Stimulated activated CD8-positive, alpha-beta memory T cell treated with anti-CD3 and anti-CD28 coated beads, Interleukin-4, amount 100 ng/mL, for 48 hours (primary cell): Measurements from ENCODE around the gene NR2F1-AS1.
"Not testable (repeated sequence)": the region's sequence is repeated elsewhere in the genome, so short reads cannot be mapped to it uniquely, and the experiment has no call there.

Experiments
- DNase-seq: peaks from one replicate; pipeline ENCODE4 v3.0.0-alpha.2; 2020

Gene NR2F1-AS1

DNA sequence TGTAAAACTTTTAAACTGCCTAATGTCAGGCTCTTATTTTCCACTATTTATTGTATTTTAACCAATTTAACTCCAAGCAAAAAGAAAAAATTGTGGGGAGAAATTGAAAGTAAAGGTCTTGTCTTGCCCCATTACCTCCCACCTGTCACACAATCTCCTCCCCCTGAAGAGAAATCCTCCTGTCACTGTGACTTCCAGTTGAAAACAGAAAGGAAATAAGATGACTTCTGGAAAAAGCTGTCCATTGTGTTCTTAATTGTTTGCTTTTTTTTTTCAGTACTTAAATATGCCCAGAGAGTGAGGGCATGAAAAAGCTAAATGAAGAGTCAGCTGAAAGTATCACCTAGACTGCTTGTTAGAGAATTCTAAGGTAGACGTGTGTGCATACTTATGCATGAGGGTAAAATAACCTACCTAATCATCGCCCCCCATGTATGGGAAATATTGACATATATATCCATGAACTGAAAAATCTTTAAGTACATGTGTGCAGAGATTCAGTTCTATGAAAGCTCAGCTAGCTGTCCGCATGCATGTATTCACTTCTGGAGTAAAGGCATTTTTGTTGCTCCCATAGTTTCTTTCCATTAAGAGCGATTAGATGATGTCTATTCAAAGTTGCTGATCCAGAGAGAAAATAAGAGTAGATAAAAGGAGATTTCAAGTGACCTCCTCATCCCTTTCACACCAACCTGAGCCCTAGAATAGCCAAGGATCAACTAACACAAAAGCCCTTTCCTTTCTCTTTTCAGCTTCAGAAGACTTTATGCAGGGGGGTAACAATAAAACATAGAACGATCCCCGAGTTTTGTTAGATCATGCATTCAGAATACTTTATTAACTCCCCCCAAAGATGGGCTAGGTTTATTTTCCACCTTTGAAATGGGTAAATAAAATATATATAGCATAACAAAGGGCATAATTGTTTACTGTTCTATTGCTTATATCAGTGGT, 5.3 kb downstream of the NR2F1-AS1 start:
- no peak for DNase-seq

DNA sequence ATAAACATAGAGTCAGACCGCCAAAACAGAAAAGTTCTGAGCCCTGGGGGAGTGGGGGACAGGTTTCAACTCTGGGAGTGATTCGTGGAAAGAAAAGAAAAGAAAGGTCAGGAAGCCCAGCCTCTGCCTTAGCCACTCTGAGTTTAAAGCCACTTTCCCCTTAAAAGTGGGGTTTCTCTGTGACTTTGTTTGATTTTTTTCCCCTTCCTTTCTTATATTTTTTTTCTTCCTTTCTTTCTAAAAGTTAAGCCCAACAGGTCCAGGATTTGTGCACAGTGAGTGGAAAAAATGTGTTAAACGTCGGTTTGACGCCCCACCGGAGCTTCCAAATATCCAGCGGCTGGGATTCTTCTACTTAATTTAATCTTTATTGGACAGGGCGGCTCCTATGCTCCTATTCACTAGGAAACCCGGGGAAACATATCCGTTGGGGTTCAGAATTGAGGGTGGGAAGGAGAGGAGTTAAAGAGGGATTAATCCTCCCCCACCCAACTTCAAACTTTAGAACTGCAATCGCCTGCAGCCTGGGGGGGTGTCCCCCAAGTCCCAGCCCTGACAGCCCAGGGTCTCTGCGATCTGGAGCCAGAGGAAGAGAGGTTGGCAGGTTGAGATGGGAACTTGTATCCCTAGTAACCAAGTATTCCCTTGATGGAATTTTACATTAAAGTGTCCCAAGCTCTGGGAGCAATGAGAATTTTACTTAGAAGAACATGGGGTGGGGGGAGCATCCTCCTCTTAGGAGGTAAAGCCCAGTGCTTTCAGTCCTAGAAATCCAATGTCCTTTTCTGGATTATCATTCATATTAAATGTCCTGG, 6.3 kb downstream of the NR2F1-AS1 start:
- no peak for DNase-seq

DNA sequence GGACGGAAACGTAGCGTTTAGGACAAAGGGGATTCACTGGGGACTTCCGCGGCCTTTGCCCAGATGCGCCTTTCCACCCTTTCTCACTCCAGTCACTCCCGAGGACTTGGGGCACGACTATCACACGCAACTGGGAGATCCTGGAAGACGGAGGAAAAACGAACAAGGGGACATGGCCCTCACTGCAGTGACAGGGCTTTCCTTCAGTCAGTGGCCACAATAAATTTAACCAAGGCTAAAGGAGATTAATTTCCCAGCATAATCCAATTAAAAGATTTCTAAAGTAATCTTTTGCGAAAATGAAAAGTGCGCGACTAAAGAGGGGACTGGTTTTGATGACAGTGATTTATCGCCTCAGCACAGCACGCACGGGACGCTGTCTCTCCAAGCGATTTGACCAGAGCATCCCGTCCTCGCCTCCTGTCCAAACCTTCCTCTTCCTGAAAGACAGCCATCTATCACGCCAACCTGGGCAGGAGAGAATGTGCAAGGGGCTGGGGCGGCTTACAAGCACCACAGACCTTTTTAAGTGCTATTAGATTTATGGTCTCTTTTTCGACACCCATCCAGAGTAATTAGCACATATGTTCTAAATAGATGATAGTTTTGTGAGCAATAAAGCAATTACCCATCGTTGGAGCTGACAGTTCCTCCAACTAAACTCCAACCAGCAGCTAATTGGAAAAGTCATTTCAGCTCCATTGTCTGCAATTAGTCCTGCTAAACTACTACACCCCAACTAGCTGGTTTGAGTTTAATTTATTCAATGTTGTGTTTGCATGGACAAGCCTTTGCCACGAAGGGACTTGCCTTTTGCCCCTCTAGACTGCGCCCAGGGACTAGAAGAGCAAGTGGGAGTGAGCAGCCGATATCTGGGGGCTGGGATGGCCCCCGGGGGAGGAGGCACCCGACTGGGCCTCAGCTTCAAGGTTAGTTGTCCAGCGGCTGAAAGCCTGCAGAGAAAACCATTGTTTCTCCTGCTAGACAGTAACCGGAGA, 7.4 kb downstream of the NR2F1-AS1 start:
- no peak for DNase-seq

DNA sequence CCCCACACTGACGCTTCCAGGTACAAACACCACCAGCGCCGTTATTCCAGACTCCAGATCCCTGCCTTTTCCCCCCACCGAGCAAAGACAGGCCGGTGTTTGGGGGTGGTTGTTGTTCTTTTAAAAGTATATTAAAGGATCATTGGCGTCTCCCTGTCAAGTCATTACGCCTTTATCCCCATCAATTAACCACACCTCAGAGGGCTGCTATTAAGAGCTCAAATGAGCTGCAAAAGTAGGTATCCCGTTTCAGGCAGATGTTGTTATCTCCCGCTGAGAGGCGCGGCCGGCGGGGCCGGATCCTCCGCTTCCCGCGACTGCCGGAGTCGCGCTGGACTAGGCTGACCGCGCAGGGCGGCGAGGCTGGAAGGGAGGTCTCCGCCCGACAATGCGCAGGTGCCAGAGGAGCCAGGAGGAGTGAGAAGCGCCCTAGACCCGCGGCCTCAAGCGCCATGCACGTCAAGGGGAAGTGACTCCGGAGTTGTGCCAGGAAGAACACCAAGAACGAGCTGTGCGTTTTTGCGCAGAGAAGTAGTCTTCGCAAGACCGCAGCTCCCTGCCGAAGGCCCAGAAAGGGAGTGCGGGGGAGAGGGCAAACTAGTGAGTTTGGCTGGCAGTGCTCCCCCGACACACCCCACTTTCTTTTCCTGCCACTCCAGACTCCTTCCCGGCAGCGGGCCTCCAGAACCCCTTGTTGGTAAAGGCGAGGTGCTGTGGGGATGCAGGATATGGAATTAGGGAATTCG, 8.2 kb downstream of the NR2F1-AS1 start:
- no peak for DNase-seq

DNA sequence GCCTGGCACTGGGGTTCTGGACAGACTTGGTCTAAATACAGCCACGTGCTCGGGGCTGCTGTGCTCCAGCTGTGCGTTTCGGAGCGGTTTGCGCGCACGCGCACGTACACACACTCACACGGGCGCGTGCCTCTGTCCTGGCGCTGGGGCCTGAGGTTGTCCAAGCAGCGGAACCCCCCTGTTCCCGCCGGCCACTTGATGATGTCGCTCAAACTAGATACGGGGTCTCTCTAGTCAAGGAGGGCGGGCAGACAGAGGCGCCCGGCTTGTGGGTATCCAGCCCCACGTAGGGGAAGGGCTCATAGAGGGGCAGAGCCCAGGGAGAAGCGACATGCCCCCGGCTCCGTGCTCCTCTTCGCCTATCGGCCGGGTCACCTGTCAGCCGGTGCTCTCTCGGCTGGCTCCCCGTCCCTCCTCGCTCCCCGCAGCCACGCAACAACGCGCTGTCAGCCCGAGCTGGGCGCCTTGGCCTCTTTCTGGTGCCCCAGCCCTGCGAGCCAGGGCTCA, 8.9 kb downstream of the NR2F1-AS1 start:
- no peak for DNase-seq

DNA sequence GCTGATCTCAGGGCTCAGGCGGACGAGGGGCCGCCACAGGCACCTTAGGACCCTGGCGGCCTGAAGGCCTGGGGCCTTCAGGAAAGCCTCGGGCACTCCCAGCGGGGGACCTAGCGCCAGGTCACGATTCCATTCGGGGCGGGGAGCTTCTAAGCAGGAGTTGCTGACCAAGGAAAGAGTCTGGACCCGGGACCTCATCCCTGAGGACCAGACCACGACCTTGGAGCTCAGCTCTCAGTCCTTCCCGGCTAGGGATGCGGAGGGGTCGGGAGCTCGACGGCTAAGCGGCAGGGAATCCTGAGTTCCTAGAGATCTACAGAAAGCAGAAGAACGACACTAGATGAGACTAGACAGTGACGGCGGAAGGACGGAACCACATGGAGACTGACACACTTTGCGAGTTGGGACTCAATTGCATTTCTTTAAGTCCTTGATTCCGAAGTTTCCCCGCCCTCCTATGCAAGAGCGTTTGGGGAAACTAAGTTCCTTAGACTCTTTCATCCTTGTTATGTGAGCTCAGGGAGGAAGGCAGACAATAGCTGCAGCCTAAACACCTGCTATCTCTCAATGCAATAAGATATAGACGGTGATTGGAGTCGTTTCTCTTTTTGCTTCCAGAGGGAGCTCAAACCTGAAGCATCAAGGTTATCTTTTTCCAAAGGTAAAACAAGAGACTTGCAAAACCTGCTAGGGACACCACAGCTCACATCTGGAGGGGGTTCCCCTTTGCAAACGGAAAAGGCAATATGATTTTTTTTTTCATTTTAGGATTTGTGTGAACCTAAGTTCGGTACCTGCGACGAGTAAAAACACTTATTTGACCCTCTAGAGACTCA, 9.7 kb downstream of the NR2F1-AS1 start:
- no peak for DNase-seq

DNA sequence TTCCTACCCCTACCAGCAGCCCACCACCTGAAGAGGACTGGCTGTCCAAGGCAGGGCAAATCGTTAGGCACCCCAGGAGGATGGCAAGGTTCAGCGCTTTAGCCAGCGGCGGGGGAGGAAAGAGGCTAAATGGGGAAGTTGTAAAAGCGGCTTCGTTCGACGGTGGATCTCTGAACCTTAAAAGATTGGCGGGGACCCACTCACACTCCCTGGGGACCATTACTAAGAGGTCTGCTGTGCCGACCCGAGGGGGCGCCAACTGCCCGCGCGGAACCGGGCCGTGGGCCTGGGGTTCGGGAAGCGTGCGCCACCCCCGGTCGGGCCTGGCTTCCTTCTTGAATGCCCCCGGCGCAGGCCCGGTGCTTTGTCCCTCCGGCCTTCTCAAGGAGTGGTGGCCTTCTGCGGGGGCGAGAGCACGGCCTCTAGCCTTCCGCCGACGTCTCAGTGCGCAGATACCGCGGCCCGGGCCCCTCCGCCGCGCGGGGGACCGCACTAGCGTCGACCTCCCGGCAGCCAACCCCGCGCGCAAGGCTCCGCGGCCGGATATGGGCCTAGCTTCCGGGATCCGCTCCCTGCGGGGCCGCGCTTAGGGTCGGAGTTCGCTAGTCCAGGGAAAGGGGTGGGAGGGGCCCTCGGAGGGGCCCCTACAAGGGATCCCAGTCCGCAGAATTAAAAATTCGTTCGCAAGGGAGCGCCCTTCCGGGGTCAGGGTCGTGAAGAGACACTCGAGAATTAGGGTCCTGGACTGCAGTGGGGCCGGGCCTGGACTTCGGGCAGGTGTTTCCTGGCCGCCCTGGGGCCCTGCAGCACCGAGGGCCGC, 10.5 kb downstream of the NR2F1-AS1 start:
- DNase-seq: peak; percentile 35

DNA sequence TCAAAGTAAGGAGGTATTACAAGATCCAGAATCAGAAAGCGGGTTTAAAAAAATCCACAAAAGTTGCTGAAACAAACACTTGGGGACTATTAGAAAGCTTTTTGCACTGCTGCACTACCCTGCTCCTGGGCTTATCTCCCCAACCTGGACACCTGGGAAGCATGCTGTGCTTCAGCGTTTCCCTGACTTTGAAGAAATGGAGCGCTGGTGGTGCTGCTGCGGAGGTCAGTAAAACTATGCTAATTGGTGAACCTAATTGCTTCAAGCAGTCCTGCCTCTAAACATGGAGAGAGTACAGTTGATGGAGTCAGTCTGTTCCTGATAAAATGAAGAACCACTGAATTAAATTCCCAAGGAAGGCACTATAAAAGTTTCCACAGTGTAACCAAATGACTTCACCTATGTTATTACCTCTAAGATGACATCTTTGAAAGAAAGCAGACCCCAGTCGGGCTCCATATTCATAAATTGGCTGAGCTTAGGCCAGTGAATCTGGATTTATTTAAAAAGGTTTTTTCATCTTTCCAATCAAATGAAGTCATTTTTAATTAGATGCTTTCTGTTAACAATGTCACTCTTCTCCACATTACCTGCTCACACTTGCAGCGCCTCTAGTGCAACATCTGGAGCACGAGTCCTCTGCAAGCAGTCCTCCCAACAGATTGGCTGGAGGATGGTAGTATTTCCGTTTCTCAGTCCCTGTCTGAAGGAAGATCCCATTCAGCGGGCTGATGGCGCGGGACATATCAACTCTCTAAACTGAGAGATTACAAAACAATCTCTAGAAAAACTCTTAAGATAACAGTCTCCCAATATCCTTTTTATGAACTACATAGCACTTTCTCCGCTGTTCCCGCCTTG, 11.5 kb downstream of the NR2F1-AS1 start:
- no peak for DNase-seq

DNA sequence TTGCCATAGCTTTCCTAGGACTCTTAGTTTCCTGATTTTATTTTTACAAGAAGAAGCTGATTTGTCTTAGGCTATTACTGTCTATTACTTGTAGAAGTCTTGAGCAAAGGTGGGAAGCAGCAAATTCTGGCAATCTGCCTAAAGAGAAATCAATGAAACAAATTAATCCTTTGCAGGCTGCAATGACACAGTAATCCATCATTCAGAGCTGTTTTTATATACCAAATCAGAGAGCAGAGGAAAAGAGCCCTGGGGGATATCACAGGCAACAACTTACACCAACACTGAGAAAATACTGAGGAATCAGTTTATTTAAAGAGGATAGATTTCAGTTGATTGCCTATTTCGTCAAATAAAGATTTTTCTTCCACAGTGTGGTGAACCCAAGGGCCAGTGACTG, 13.6 kb downstream of the NR2F1-AS1 start:
- no peak for DNase-seq

DNA sequence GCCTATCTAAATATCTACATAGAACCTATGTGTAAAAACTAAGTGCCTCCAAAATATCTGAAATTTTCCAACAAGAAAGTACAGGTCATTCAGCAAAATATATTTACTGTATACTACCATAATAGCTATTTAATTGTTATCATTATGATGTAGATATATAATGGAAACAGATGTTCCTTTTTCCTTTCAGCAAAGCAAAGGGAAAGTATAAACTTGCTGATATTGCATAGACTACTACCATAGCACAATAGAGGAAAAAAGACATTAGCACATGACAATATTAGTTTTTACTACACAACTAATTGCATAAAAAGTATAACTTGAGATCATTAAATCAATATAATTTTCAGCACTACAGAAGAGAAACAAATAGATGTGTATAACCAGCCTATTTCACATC, 14.9 kb downstream of the NR2F1-AS1 start:
- DNase-seq: no peak

DNA sequence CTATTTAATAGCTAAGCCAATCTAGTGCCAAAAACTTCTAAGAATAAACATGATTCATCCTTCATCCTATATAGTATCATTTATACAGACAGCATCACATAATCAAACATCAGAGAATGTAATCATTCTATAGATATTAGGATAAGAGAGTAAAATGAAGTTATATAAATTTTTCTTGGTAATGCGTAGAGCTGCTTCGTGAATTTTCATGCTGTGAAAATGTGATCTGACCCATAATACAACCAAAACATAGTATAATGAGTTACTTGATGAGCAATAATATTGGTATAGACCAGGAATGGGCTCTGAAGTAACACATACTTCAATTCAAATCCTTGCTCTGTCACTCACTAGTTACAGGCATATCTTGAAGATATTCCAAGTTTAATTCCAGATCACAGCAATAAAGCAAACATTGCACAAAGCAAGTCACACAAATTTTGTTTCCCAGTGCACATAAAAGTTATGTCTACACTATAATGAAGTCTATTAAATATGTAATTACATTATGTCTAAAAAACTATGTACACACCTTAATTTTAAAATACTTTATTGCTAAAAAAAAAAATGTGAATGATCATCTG, 23.9 kb downstream of the NR2F1-AS1 start:
- no peak for DNase-seq

DNA sequence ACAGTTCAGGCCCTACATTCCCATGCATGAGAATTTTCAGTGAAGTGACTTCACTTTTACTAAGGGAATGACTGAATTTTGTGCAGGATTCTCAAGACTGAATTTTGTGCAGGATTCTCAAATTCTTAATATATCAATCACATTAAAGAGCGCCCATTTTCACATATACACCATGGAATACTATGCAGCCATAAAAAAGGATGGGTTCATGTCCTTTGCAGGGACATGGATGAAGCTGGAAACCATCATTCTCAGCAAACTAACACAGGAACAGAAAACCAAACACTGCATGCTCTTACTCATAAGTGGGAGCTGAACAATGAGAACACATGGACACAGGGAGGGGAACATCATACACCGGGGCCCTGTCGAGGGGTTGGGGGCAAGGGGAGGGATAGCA, 31.4 kb downstream of the NR2F1-AS1 start:
- not testable (repeated sequence) for DNase-seq

DNA sequence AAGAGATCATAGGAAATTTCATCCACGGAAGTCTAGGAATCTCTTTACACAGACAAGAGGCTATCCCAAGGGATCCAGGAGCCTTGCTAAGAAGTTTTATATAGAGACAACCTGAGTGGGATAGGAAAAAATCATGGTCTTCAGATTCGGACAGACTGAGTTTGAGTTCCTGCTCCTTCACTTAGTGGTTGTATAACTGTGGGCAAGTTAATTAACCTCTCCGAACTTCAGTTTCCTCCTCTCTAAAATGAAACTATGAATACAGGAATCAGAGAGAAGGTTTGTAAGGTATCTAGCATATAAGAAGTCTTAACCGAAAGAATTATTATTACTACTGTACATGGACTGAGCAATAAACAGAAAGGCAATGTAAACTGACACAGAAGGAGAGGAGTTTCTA, 35.1 kb downstream of the NR2F1-AS1 start:
- no peak for DNase-seq

DNA sequence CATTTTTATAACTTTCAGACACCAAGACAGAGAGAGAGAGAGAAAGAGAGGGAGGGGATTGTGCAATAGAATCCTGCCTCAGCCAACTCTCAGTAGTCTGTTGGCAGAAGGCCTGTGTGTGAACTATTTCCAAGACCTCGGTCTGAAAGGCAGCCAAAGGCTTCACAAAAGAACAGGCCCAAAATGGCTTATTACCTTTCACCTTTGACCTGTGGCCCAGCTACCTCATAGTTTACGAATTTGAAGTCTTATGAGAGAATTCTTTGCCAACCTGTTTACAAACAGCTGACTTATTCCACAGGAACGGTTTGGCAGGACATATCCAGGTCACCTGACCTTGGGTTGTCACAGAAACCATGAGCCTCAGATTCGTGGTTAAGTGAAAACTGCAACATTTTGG, 48.6 kb downstream of the NR2F1-AS1 start:
- no peak for DNase-seq

DNA sequence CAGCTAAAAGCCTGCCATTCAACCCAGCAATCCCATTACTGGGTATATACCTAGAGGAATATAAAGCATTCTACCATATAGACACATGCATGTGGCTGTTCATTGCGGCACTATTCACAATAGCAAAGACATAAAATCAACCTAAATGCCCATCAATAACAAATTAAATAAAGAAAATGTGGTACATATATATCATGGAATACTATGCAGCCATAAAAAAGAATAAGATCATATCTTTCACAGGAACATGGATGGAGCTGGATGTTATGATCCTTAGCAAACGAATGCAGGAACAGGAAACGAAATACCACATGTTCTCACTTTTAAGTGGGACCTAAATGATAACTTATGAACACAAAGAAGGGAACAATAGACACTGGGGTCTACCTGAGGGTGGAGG, 59.2 kb downstream of the NR2F1-AS1 start:
- DNase-seq: not testable (repeated sequence)

DNA sequence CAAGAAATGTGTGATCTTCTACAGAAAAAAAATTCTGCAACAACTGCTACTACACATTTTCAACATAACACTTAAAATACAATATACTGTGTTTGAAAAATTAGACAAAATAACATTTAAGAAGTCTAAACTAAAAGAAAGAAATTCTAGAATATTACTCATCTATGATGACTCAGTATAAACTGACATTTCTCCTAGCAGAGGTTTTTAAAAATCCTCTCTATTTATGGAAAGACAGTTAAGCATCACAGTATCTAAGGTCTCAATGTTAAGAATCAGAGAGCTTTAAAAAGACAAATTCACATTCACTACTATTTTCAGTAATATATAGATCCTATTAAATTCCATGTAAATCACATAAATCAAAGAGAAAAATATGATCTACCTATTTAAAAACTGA, 61.3 kb downstream of the NR2F1-AS1 start:
- DNase-seq: no peak

DNA sequence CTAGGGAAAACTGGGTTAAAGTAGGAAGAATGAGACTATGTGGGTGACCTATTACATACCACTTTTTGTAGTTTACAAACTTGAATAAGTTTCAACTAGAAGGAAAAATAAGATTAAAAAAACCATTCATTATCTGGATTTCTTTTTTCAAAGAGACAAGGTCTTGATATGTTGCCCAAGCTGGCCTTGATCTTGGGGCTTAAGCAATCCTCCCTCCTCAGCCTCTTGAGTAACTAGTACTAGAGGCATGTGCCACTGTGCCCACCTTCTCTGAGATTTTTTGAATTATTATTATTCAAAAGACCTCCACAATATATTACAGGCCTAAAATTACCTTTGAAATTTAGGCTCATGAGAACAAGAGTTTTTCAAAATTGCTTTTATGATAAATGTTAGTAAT, 63.2 kb downstream of the NR2F1-AS1 start:
- DNase-seq: no peak

DNA sequence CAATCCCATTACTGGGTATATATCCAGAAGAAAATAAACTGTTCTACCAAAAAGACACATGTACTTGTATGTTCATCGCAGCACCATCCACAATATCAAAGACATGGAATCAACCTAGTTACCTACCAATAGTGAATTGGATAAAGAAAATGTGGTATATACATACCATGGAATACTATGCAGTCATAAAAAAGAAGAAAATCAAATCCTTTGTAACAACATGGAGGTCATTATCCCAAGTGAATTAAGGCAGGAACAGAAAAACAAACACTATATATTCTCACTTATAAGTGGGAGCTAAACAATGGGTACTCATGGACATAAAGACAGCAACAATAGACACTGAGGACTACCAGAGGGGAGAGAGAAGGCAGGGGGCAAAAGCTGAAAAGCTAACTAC, 67.7 kb downstream of the NR2F1-AS1 start:
- DNase-seq: no peak
